ENCODE measurements around the gene TIMM8A. TPM values are rescaled to one million over a fixed set of nuclear protein-coding genes. Genes with fewer than 3 reads are reported as not detected.

Gene TIMM8A
- total RNA-seq, 1 experiment from 2014 or later: 24.9 TPM

Other genes starting within 250 kb of the TIMM8A start
- gene DRP2, start 129.0 kb downstream of the TIMM8A start, total RNA-seq (2021; ENCODE audit: unreplicated experiment): 0.64 TPM
- 0.22 TPM for gene TAF7L, start 57.4 kb downstream of the TIMM8A start, total RNA-seq (2021; ENCODE audit: unreplicated experiment)
- gene BTK, start 37.4 kb upstream of the TIMM8A start, total RNA-seq (2021; ENCODE audit: unreplicated experiment): 0.37 TPM
- 360 TPM for gene RPL36A, start 42.3 kb upstream of the TIMM8A start, total RNA-seq (2021; ENCODE audit: unreplicated experiment)
- 40.8 TPM for gene GLA, start 59.2 kb upstream of the TIMM8A start, total RNA-seq (2021; ENCODE audit: unreplicated experiment)
- gene HNRNPH2, start 59.5 kb upstream of the TIMM8A start, total RNA-seq (2021; ENCODE audit: unreplicated experiment): 49.8 TPM
- 0.15 TPM for gene ARMCX4, start 136.7 kb upstream of the TIMM8A start, total RNA-seq (2021; ENCODE audit: unreplicated experiment)
- 0.15 TPM for gene ARMCX1, start 201.8 kb upstream of the TIMM8A start, total RNA-seq (2021; ENCODE audit: unreplicated experiment)

Data from HCT116 (cell line).